Esophagus muscularis mucosa (tissue), 4 donors: ENCODE results near the gene CKS1B. TPM values are rescaled to one million over a fixed set of nuclear protein-coding genes. Genes with fewer than 3 reads are reported as not detected.

ENCODE experiments used
- DNase-seq: peaks from one replicate; pipeline ENCODE4 v3.0.0-alpha.2; 2017; ENCODE audit errors: extremely low spot score
- H3K27ac ChIP-seq, 4 donors: fragments of 200-600 bp; sonication (generic); replicated peaks in 1 of 4; 1 replicate in 3 of 4; 2 replicates in 1 of 4; pipeline ENCODE4 v1.5.1; 2016 to 2019; ENCODE audit warnings: mild to moderate bottlenecking in 1 of 4
- H3K27me3 ChIP-seq, 4 donors: fragments of 200-600 bp; sonication (generic); one replicate each; pipeline versions ENCODE4 v1.5.1 to v1.6.0; 2016 to 2019
- H3K36me3 ChIP-seq, 4 donors: fragments of 200-600 bp; sonication (generic); one replicate each; pipeline ENCODE4 v1.5.1; 2016 to 2019
- H3K4me1 ChIP-seq, 4 donors: fragments of 200-600 bp; sonication (generic); one replicate each; pipeline ENCODE4 v1.5.1; 2016 to 2019
- H3K4me3 ChIP-seq, 4 donors: fragments of 200-600 bp; sonication (generic); 1 replicate in 2 of 4; 2 replicates in 2 of 4; pipeline ENCODE4 v1.5.1; 2016 to 2019; ENCODE audit warnings: mild to moderate bottlenecking in 4 of 4, moderate library complexity in 1 of 4
- H3K9me3 ChIP-seq, 4 donors: fragments of 200-600 bp; sonication (generic); 1 replicate in 3 of 4; 2 replicates in 1 of 4; pipeline ENCODE4 v1.5.1; 2016 to 2019
- EP300 ChIP-seq: sonication (generic); formaldehyde crosslinking; IDR thresholded peaks from one replicate; pipeline ENCODE4 v1.6.1; 2017; ENCODE audit warnings: antibody characterized with exemption
- POLR2A ChIP-seq: fragments of 450-650 bp; IDR thresholded peaks from one replicate; pipeline ENCODE4 v1.6.1; 2017; ENCODE audit warnings: antibody characterized with exemption, moderate library complexity, mild to moderate bottlenecking, low read depth
- POLR2AphosphoS5 ChIP-seq, 2 donors: sonication (generic); formaldehyde crosslinking; IDR thresholded peaks; one replicate each; pipeline ENCODE4 v1.6.1; 2017; ENCODE audit warnings: antibody characterized with exemption in 2 of 2
- WGBS: methylation state at CpG from one replicate; pipeline ENCODE4 v1.1.5; 2018; 5-methylcytosine and 5-hydroxymethylcytosine counted together
- intact Hi-C: fragments of 100-400 bp; cut with DNase I; formaldehyde crosslinking; loops from one replicate; pipeline ENCODE4 v1.15.1; 2023
- small RNA-seq, 3 donors: library from RNA; depleted of rRNA; stranded (forward); fragments of <200 nt; gene quantifications; one replicate each; pipeline ENCODE3, GENCODE V24; 2016
- total RNA-seq, 4 donors: library from RNA; depleted of rRNA; stranded (reverse); fragments of >200 nt; gene quantifications; one replicate each; pipeline versions ENCODE4 v1.1.0 to v1.2.1, GENCODE V29; 2016
- TF ChIP-seq, protein P1 (sequence below), 3 experiments: fragments of 200-600 bp in 2 of 3; fragments of 450-650 bp in 1 of 3; sonication (generic) in 2 of 3; IDR thresholded peaks; one replicate each; pipeline ENCODE4 v1.5.1; 2017 to 2019; ENCODE audit warnings: antibody characterized with exemption in 3 of 3, mild to moderate bottlenecking in 2 of 3, moderate library complexity in 1 of 3

Gene CKS1B
- total RNA-seq, 4 donors from 2014 or later, result 11.6 to 21.5 (median 18.8) TPM

DNA sequence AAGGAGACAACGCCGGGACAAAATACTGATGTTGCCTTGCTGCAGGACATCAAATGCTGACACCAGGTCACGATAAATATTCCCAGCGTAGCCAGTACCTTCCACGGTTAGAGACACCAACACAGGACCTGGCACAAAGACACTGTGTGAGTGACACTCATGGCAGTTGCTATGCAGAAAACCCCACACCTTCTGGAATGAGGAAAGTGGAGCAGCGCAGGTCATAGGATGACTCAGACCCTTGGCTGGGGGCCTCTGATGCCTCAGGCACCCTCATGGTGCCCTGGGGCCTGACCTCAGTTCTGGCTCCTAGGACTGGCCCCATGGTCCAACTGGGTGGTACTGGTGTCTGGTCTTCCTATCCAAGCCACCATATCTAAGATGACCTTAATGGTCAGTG, 52.1 kb downstream of the CKS1B start:
- no peak overlapping the region for H3K27ac ChIP-seq
- TF ChIP-seq POLR2AphosphoS5 (IDR thresholded peaks at IDR 0.05), result no peak
- TF ChIP-seq, protein P1, sequence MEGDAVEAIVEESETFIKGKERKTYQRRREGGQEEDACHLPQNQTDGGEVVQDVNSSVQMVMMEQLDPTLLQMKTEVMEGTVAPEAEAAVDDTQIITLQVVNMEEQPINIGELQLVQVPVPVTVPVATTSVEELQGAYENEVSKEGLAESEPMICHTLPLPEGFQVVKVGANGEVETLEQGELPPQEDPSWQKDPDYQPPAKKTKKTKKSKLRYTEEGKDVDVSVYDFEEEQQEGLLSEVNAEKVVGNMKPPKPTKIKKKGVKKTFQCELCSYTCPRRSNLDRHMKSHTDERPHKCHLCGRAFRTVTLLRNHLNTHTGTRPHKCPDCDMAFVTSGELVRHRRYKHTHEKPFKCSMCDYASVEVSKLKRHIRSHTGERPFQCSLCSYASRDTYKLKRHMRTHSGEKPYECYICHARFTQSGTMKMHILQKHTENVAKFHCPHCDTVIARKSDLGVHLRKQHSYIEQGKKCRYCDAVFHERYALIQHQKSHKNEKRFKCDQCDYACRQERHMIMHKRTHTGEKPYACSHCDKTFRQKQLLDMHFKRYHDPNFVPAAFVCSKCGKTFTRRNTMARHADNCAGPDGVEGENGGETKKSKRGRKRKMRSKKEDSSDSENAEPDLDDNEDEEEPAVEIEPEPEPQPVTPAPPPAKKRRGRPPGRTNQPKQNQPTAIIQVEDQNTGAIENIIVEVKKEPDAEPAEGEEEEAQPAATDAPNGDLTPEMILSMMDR (IDR thresholded peaks at IDR 0.05), result no peak
- no peak for TF ChIP-seq EP300
- no peak for TF ChIP-seq POLR2A
- H3K9me3 ChIP-seq, result no peaks in the 10 kb centered on the region
- H3K4me3 ChIP-seq, result no peak overlapping the region
- no peaks in the 10 kb centered on the region for H3K36me3 ChIP-seq
- no peaks in the 10 kb centered on the region for H3K4me1 ChIP-seq
- no peak for DNase-seq
- intact Hi-C loops, result no loop called here
- 96% methylated on average over 6 of the region's 6 CpGs for WGBS
- H3K27me3 ChIP-seq, result no peaks in the 10 kb centered on the region

Small RNAs within 50 kb of the gene (small RNA-seq; reads per million reads assigned to genes)
- gene MIR4258, result 0 reads per million in 3 donors
- 0 reads per million in 3 donors for gene RF00017

Other genes starting within 250 kb of the CKS1B start
- 10 to 100 TPM in 3 of 4 donors, 1 to 10 TPM in 1; 3.6 to 17.0 (median 12.4) TPM for gene KCNN3, start 104.4 kb upstream of the CKS1B start, total RNA-seq
- gene PMVK, start 38.0 kb upstream of the CKS1B start, total RNA-seq, result 10 to 100 TPM; 15.9 to 26.2 (median 20.0) TPM
- gene PBXIP1, start 18.6 kb upstream of the CKS1B start, total RNA-seq, result 100 to 1,000 TPM; 192 to 309 (median 238) TPM
- gene PYGO2, start 12.9 kb upstream of the CKS1B start, total RNA-seq, result 10 to 100 TPM; 20.2 to 35.3 (median 27.7) TPM
- 100 to 1,000 TPM in 1 of 4 donors, 10 to 100 TPM in 3; 60.6 to 101 (median 93.4) TPM for gene SHC1, start 3.9 kb upstream of the CKS1B start, total RNA-seq
- 10 to 100 TPM; 19.5 to 29.6 (median 23.0) TPM for gene FLAD1, start 8.7 kb downstream of the CKS1B start, total RNA-seq
- not detected for gene LENEP, start 18.9 kb downstream of the CKS1B start, total RNA-seq
- 10 to 100 TPM; 50.0 to 68.9 (median 55.8) TPM for gene ZBTB7B, start 28.1 kb downstream of the CKS1B start, total RNA-seq
- under 1 TPM in 2 of 4 donors, not detected in 2; 0.11 to 0.19 TPM for gene DCST2, start 59.1 kb downstream of the CKS1B start, total RNA-seq
- under 1 TPM in 1 of 4 donors, not detected in 3; 0.42 TPM for gene DCST1, start 59.1 kb downstream of the CKS1B start, total RNA-seq
- gene ADAM15, start 76.6 kb downstream of the CKS1B start, total RNA-seq, result 100 to 1,000 TPM in 2 of 4 donors, 10 to 100 TPM in 2; 61.5 to 142 (median 115) TPM
- 1 to 10 TPM in 3 of 4 donors, under 1 TPM in 1; 0.83 to 4.5 (median 3.2) TPM for gene EFNA4, start 89.1 kb downstream of the CKS1B start, total RNA-seq
- gene EFNA3, start 104.2 kb downstream of the CKS1B start, total RNA-seq, result 1 to 10 TPM in 2 of 4 donors, under 1 TPM in 1, not detected in 1; 0.91 to 1.7 (median 1.7) TPM
- gene EFNA1, start 153.2 kb downstream of the CKS1B start, total RNA-seq, result 10 to 100 TPM; 11.2 to 37.3 (median 27.5) TPM
- gene SLC50A1, start 161.2 kb downstream of the CKS1B start, total RNA-seq, result 10 to 100 TPM; 13.3 to 18.7 (median 15.2) TPM
- 100 to 1,000 TPM in 2 of 4 donors, 10 to 100 TPM in 2; 54.5 to 176 (median 80.6) TPM for gene DPM3, start 165.8 kb downstream of the CKS1B start, total RNA-seq
- gene KRTCAP2, start 198.6 kb downstream of the CKS1B start, total RNA-seq, result 100 to 1,000 TPM in 2 of 4 donors, 10 to 100 TPM in 2; 76.0 to 146 (median 108) TPM
- 1 to 10 TPM in 1 of 4 donors, under 1 TPM in 2, not detected in 1; 0.13 to 1.7 (median 0.17) TPM for gene TRIM46, start 199.2 kb downstream of the CKS1B start, total RNA-seq
- 10 to 100 TPM; 16.2 to 37.4 (median 23.4) TPM for gene THBS3, start 233.2 kb downstream of the CKS1B start, total RNA-seq
- 10 to 100 TPM; 34.1 to 52.8 (median 38.0) TPM for gene MTX1, start 234.0 kb downstream of the CKS1B start, total RNA-seq